Astrocyte (in vitro differentiated cells and primary cell): Measurements from ENCODE around the gene TUBB6.

Experiments
- EZH2 ChIP-seq: IDR thresholded peaks from 2 replicates; pipeline ENCODE4 v1.6.1; 2012; ENCODE audit warnings: mild to moderate bottlenecking, low read length, inconsistent platforms; ENCODE audit not compliant: insufficient read depth
- TF ChIP-seq, protein P1 (sequence below): IDR thresholded peaks from 2 replicates; pipeline ENCODE4 v1.5.1; 2011; ENCODE audit warnings: low read depth, mild to moderate bottlenecking, inconsistent platforms, low read length, moderate library complexity; ENCODE audit not compliant: insufficient read depth

DNA sequence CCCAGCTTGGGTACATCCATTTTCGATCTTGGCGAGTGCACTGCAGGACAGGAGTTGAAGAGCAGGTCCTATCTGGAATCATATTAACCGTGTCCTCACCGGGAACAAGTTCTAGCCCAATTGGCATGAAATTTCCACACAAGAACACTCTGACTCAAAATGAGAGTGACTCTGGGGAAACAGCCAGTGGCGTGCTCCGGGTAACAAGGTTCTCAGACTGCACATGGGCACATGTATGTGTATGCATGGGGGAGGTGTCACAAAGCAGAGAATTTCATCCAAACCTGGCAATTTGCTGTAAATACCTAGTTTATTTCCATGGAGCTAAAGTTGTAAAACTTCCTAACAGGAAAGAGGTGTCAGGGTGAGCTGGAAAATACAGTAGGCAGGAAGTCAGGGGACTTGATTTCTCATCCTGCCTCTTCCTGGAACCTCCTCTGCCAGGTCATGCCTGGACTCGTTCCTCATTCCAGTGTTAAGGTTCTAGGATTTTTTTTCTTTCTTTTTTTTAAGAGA, 1.7 kb downstream of the TUBB6 start:
- TF ChIP-seq, protein P1, sequence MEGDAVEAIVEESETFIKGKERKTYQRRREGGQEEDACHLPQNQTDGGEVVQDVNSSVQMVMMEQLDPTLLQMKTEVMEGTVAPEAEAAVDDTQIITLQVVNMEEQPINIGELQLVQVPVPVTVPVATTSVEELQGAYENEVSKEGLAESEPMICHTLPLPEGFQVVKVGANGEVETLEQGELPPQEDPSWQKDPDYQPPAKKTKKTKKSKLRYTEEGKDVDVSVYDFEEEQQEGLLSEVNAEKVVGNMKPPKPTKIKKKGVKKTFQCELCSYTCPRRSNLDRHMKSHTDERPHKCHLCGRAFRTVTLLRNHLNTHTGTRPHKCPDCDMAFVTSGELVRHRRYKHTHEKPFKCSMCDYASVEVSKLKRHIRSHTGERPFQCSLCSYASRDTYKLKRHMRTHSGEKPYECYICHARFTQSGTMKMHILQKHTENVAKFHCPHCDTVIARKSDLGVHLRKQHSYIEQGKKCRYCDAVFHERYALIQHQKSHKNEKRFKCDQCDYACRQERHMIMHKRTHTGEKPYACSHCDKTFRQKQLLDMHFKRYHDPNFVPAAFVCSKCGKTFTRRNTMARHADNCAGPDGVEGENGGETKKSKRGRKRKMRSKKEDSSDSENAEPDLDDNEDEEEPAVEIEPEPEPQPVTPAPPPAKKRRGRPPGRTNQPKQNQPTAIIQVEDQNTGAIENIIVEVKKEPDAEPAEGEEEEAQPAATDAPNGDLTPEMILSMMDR, result no peak
- TF ChIP-seq EZH2, result no peak
